Astrocyte of the hippocampus (primary cell): ENCODE measurements around the gene PARD3B.

Experiments used
- DNase-seq: peaks from one replicate; pipeline ENCODE4 v3.0.0; 2011; ENCODE audit warnings: low read depth, low spot score

PARD3B gene

DNA sequence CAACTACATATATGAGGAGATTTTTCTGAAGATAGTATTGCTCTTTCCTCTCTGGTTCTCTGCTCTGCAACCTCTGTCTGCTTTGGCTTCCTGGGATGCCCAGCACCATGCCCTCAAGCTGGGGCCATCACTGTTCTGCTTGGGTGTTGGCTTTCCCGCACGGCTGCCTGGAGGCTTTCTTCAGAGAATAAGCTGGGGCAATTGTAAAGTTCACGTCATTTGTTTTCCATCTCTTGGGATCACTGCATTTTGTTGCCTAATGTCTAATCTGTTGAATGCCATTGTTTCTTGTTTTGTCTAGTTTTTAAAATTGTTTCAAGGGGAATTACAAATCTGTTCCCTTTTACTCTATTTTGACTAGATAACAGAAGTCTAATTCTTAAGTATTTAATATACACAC, 699.7 kb downstream of the PARD3B start:
- no peak for DNase-seq

DNA sequence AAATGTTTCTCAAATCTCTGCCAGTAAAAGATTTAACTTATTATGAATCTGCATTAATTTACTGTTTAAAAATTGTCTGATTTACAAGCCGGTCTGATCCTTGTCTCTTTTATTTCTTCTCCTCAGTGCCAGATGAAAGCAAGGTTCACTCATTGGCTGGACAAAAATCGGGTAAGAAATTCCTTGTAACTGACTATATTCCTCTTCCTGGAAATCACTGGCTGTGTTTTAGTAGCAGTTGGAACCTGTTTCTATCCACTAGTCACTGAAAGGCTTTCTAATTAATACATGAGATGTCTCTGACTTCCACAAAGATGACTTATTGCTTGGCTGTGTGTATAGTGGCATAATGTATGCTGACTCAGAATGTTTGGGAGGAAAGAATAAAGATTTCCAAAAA, 700.4 kb downstream of the PARD3B start:
- DNase-seq = peak; percentile 75

GRCh38 chr2:205259121-205259520, 713.8 kb downstream of the PARD3B start:
- no peak for DNase-seq

- peak; percentile 28 for DNase-seq
Observed at GRCh38 chr2:205261516-205262020, 716.3 kb downstream of the PARD3B start.

DNA sequence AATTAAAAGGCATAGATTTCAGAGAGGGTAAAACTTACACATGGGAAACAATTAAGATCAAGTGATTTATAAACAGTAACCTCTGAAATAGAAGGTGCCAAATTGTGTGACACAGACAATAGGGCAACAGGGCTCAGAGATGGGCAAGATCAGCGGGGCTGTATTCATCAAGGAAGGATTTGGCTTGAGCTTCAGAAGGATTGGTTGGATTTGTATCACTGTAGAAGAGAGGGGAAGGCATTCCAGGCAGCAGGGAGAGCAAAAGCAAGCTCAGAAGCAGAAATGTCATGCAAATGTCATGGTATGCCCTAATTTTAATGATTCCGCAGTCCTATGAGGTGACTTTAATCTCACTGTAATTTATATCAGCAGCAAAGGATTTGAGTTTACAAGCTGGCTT, 722.0 kb downstream of the PARD3B start:
- no peak for DNase-seq

DNA sequence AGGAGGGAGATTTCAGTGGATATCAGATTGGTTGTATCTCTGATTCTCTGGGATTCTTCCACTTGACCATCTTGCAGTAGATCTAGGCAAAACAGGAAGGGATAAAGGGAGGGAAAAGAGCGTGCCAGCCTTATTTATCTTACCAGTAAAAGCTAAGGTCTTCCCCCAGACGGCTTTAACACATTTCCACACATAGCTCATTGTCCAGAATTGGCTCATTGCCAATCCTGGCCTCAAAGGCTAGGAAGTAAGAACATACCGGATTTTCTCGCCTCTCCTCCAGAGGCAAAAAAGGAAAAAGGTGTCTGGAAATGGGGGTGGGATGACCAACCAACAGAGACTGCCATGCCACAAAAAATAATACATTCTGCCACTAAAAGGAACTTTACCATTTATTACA, 725.4 kb downstream of the PARD3B start:
- DNase-seq = no peak

- no peak for DNase-seq
Observed at GRCh38 chr2:205273148-205273547, 727.9 kb downstream of the PARD3B start.

DNA sequence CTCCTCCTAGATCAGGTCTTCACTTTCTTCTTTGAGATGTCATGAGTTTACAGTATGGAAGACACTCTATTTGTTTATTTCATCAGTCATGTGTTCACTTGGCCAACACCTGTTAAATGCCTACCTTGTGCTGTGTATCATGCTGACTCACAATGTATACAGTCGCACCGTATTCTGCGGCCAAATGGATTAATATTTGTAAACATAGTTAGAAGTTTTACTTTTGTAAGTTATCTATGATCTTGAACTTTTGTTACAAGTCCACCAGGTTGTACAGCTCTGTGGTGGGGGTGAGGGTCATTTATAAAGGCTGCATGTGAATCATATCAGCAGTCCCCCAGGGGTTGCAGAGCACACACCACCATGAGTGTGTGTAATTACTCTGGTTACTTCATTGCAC, 728.4 kb downstream of the PARD3B start:
- no peak for DNase-seq

- no peak for DNase-seq
Observed at GRCh38 chr2:205274801-205275200, 729.5 kb downstream of the PARD3B start.

DNA sequence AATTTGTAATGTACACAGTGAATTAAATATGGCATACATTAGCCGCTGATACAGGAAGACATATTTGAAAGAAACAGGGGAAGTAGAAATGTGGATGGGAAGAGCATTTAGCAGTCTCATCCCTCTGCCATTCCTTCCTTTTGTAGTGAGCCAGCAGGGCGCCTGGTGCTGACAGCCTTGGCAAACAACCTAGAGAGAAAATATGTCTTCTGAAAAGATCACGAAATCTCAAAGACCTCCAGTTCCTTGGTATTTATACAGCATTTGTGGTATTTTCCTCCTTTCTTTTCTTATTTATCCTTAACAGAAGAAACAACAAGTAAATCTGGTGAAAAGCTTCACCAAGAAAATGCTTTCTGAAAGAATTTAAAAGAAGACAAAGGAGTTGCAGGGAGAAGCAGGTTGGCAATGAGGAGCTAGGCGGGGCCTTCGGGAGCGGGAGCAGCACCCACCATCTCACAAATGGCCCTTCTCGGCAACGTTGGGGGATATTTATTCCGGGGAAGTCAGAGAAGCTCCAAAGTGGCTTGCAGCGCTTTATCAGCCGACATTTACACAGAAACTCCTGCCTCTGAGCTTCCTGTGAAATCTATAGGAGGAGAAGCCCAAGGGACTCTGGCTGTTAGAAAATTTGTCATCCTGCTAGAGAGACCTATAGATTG, 731.0 kb downstream of the PARD3B start:
- no peak for DNase-seq

GRCh38 chr2:205280596-205281236, 735.4 kb downstream of the PARD3B start:
- no peak for DNase-seq

GRCh38 chr2:205283736-205284270, 738.5 kb downstream of the PARD3B start:
- DNase-seq = no peak

DNA sequence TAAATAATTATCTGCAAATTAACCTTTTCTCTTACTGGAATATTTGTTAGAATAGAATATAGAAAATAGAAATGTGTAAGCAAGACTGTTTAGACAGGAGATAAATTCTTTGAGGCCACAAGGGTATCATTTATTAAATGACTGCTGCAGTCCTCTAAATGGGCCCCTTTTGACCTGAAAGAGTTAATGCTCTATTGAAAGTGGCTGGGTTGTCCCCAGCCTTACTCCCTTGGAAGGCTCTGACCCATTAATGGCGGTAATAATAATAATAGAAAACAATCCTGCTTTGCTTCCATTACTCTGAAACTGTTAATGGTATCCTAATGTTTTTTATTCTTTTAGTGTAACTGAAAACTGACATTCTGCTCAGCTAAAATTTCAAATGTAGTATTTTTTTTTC, 739.1 kb downstream of the PARD3B start:
- no peak for DNase-seq

DNA sequence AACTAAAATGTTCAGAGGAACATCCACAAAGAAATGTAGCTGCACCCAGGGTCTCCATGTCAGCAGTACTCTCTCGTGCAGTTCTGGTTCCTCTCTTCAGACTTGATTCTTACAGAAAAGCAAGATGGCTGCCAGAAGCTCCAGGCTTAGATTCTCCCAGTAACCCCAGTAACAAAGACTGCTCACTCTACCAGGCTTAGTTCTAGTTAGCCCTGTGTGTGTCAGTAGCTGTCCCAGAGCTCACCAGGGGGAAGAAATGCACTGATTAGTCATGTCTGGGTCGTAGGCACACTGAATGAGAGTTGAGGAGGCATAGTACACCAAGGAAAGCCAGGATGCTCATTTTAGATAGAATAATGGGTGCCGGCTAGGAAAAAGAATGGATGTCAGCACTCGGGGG, 742.0 kb downstream of the PARD3B start:
- no peak for DNase-seq

- no peak for DNase-seq
Observed at GRCh38 chr2:205288686-205289085, 743.4 kb downstream of the PARD3B start.

DNA sequence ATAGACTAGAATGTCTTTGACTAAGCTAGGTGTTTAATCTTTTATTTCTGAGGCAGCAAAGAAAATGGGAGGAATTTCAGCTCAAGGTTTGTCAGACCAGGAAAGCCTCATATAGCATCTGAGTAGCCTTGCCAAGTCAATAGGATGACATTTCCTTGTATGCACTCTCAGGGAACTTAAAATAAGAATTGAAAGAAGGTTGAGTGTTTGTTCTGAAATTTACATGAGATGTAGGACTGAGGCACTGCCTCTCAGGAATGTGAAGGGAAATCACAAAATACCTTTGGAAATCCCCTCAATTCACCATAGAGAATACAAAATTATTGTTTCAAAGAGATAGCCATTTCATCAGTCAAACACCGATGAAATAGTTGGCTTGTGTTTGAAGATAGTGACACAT, 745.0 kb downstream of the PARD3B start:
- no peak for DNase-seq

GRCh38 chr2:205292665-205293295, 747.5 kb downstream of the PARD3B start:
- DNase-seq = no peak

DNA sequence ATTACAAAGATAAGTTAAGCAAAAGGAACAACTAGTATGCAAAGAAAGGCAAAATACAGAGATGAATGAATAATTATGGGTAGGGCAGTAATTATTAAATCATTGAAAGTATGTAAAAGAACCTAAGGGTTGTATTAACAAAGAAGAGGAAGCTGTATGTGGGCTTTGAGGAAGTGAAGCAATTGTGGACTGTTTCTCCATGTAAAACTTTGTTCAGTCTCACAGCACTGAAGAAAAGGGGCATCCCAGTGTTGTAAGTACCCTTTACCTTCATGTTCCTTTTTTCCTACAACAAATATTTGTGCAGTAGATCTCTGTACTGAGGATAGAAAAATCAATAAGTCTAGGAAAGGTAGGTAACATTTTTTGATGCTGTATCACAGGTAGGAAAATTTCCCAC, 748.3 kb downstream of the PARD3B start:
- no peak for DNase-seq

DNA sequence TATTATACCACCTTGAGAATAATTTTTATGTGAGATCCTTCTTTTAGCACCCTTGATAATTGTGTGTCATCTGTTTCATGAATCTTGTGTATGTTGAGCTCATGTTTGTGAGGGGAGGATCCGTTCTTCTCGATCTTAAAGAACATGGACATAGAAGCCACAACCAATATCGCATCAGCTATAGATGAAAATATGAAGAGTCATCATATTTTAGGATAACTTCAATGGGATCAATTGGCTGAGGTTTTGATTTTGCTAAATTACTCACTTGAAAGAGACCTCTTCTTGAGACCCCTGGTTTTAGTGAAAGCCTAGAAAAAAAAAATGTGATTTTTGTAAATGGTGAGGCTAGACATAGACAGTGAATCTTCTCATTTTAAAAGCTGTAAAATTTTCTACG, 751.7 kb downstream of the PARD3B start:
- no peak for DNase-seq

GRCh38 chr2:205297368-205297767, 752.1 kb downstream of the PARD3B start:
- no peak for DNase-seq

GRCh38 chr2:205297846-205298245, 752.6 kb downstream of the PARD3B start:
- no peak for DNase-seq

- DNase-seq = peak; percentile 15
Observed at GRCh38 chr2:205311201-205311600, 765.9 kb downstream of the PARD3B start.

- DNase-seq = peak; percentile 15
Observed at GRCh38 chr2:205321231-205321630, 776.0 kb downstream of the PARD3B start.
